ENCODE measurements around the gene TSGA10IP.

Gene TSGA10IP

DNA sequence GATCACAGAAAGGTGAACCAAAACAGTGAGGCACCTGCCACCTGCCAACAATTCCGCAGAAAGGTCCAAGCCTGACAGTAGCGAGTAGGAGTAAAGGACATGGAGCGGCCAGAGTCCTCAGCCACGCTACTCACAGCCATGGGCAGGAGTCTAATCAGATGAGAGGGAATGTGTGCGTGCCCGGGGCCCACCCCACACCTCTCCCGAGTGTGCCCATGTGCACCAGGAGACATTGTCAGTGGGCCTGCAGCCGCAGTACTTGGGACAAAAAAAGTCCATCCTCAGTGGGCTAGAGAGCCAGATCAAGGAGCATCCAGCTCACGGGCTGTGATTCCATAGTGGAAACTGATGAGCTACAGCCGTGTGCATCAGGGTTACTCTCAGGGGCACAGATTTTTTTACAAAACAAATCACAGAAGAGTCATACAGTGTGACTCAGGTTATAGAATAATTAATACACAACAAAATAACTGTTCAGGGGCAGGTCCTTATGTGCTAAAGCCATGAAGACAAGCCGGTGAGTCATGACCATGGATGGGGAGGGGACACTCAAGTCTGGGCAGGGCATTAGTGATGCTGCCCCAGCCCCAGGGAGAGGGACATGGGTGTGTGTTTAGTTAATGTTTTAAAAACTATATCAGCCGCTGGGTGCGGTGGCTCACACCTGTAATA is 28.3 kb downstream of the TSGA10IP start:
- peaks cover 36% of the 10 kb centered on the region for H3K36me3 ChIP-seq
- H3K4me3 ChIP-seq (ENCODE audit: low read depth, low read length) = no peak overlapping the region
- no peaks in the 10 kb centered on the region for H3K4me1 ChIP-seq
- H3K9me3 ChIP-seq = no peaks in the 10 kb centered on the region
- no peak for DNase-seq
- TF ChIP-seq CTCF (IDR thresholded peaks at IDR 0.05; ENCODE audit: low read depth, low read length) = no peak
- no peaks in the 10 kb centered on the region for H3K27me3 ChIP-seq

DNA sequence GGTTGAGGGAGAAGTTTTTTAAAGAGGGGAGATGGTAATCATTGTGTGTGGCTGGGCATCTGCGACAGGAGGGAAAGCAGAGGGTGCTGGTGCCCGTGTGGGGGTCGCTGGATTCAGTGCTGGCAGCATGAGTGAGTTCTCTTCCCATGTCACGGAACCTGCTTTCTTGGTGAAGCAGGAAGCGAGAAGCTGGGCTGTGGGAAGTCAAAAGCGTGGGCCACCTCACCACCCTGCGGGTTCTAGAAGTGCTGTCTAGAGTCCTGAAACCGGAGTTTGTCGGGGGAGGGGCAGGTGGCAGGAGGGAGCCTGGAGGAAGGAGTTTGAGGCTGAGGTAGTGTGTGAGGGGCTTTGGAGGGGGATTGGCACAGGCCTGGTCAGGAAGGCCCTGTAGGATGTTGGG is 30.5 kb downstream of the TSGA10IP start:
- no peaks in the 10 kb centered on the region for H3K4me1 ChIP-seq
- no peak for TF ChIP-seq CTCF (IDR thresholded peaks at IDR 0.05; ENCODE audit: low read depth, low read length)
- H3K36me3 ChIP-seq = peaks cover 36% of the 10 kb centered on the region
- H3K9me3 ChIP-seq = no peaks in the 10 kb centered on the region
- no peak overlapping the region for H3K4me3 ChIP-seq (ENCODE audit: low read depth, low read length)
- DNase-seq = no peak
- H3K27me3 ChIP-seq = no peaks in the 10 kb centered on the region

GRCh38 chr11:65976216-65977176 is 31.2 kb downstream of the TSGA10IP start:
- Histone ChIP-seq H3K27me3 (no peaks in the 10 kb centered on the region), H3K4me3 (ENCODE audit: low read depth, low read length) (no peak overlapping the region), H3K4me1 (no peaks in the 10 kb centered on the region), H3K36me3 (peaks cover 36% of the 10 kb centered on the region), H3K9me3 (no peaks in the 10 kb centered on the region)
- no peak for DNase-seq
- no peak for TF ChIP-seq CTCF (IDR thresholded peaks at IDR 0.05; ENCODE audit: low read depth, low read length)

DNA sequence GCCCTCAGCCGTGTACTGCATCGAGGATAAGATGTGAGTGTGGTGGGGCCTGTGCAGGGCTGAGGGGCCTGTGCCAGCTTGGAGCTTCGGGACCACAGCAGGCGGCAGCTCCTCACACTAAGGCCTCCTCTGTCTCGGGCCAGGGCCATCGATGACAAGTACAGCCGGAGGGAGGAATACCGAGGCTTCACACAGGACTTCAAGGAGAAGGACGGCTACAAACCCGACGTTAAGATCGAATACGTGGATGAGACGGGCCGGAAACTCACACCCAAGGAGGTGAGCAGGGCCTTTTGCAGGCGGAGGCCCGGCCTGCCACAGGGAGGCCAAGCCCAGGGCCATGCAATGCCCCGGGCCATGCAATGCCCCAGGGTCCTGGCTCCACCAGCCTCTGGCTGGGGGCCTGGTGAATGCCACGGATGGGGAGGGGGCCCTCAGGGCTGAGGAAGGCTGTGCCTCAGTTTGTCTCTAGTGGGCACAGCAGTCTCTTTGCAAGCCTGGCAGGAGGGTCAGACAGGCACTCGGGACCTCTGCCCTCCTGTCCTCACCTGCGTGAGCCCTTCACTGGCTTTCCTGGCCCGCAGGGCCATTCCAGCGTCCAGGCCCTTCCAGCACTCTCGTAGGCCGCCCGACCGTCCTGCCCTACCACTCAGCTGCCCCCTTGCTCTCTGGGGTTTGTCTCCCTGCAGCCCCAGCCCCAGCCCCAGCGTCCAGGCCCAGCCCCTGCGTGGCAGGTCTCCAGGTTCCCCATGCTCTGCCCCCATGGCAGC is 32.5 kb downstream of the TSGA10IP start:
- Histone ChIP-seq H3K4me1 (no peaks in the 10 kb centered on the region), H3K36me3 (peaks cover 36% of the 10 kb centered on the region), H3K4me3 (ENCODE audit: low read depth, low read length) (no peak overlapping the region), H3K9me3 (no peaks in the 10 kb centered on the region), H3K27me3 (no peaks in the 10 kb centered on the region)
- DNase-seq = no peak
- no peak for TF ChIP-seq CTCF (IDR thresholded peaks at IDR 0.05; ENCODE audit: low read depth, low read length)

GRCh38 chr11:65978391-65979238 is 33.3 kb downstream of the TSGA10IP start:
- no peaks in the 10 kb centered on the region for H3K27me3 ChIP-seq
- peaks cover 36% of the 10 kb centered on the region for H3K36me3 ChIP-seq
- no peaks in the 10 kb centered on the region for H3K9me3 ChIP-seq
- no peaks in the 10 kb centered on the region for H3K4me1 ChIP-seq
- H3K4me3 ChIP-seq (ENCODE audit: low read depth, low read length) = no peak overlapping the region
- DNase-seq = no peak
- TF ChIP-seq CTCF (IDR thresholded peaks at IDR 0.05; ENCODE audit: low read depth, low read length) = no peak
